ENCODE measurements around the gene MAFG. TPM values are rescaled to one million over a fixed set of nuclear protein-coding genes. Genes with fewer than 3 reads are reported as not detected.

Gene MAFG
- total and polyA plus RNA-seq, 2 of the 13 experiments (the other 11 are each of a cell fraction or from before 2014, with no cell fraction given), result 14.5 to 20.0 TPM

- TF ChIP-seq BRF2 (CRISPR knock-in tag; IDR thresholded peaks at IDR 0.05), result no peak
- TF ChIP-seq RXRB (CRISPR knock-in tag; IDR thresholded peaks at IDR 0.05; ENCODE audit: borderline replicate concordance), result no peak
- TF ChIP-seq, protein P1, sequence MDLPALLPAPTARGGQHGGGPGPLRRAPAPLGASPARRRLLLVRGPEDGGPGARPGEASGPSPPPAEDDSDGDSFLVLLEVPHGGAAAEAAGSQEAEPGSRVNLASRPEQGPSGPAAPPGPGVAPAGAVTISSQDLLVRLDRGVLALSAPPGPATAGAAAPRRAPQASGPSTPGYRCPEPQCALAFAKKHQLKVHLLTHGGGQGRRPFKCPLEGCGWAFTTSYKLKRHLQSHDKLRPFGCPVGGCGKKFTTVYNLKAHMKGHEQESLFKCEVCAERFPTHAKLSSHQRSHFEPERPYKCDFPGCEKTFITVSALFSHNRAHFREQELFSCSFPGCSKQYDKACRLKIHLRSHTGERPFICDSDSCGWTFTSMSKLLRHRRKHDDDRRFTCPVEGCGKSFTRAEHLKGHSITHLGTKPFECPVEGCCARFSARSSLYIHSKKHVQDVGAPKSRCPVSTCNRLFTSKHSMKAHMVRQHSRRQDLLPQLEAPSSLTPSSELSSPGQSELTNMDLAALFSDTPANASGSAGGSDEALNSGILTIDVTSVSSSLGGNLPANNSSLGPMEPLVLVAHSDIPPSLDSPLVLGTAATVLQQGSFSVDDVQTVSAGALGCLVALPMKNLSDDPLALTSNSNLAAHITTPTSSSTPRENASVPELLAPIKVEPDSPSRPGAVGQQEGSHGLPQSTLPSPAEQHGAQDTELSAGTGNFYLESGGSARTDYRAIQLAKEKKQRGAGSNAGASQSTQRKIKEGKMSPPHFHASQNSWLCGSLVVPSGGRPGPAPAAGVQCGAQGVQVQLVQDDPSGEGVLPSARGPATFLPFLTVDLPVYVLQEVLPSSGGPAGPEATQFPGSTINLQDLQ (CRISPR knock-in tag; IDR thresholded peaks at IDR 0.05), result no peak
- TF ChIP-seq RBM39 (IDR thresholded peaks at IDR 0.05; ENCODE audit: low read depth, low read length, poor library complexity, severe bottlenecking), result no peak
- no peak for TF ChIP-seq ZNF12 (CRISPR knock-in tag; IDR thresholded peaks at IDR 0.05)
- TF ChIP-seq KLF13 (CRISPR knock-in tag; IDR thresholded peaks at IDR 0.05), result 0 out of 2 replicates have a peak, but pooled peaks have one; percentile 18
- no peak for TF ChIP-seq MTA1 (CRISPR knock-in tag; IDR thresholded peaks at IDR 0.05; ENCODE audit: borderline replicate concordance)
- TF ChIP-seq SALL1 (CRISPR knock-in tag; IDR thresholded peaks at IDR 0.05), result no peak
- no peak for TF ChIP-seq KLF12 (CRISPR knock-in tag; IDR thresholded peaks at IDR 0.05; ENCODE audit: borderline replicate concordance)
- no peak for TF ChIP-seq RFX5 (IDR thresholded peaks at IDR 0.05; ENCODE audit: low read depth, low read length)
- TF ChIP-seq TCF7 (IDR thresholded peaks at IDR 0.05; ENCODE audit: low read depth), result no peak
- no peak for TF ChIP-seq ZNF598 (CRISPR knock-in tag; IDR thresholded peaks at IDR 0.05; ENCODE audit: borderline replicate concordance)
- no peak for TF ChIP-seq MIER2 (CRISPR knock-in tag; IDR thresholded peaks at IDR 0.05)
- TF ChIP-seq, protein P2, sequence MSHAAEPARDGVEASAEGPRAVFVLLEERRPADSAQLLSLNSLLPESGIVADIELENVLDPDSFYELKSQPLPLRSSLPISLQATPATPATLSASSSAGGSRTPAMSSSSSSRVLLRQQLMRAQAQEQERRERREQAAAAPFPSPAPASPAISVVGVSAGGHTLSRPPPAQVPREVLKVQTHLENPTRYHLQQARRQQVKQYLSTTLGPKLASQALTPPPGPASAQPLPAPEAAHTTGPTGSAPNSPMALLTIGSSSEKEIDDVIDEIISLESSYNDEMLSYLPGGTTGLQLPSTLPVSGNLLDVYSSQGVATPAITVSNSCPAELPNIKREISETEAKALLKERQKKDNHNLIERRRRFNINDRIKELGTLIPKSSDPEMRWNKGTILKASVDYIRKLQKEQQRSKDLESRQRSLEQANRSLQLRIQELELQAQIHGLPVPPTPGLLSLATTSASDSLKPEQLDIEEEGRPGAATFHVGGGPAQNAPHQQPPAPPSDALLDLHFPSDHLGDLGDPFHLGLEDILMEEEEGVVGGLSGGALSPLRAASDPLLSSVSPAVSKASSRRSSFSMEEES (CRISPR knock-in tag; IDR thresholded peaks at IDR 0.05), result peak; percentile 18; the same call in 1 of the 2 replicates
- TF ChIP-seq THAP11 (CRISPR knock-in tag; IDR thresholded peaks at IDR 0.05), result no peak
- TF ChIP-seq, protein P3, sequence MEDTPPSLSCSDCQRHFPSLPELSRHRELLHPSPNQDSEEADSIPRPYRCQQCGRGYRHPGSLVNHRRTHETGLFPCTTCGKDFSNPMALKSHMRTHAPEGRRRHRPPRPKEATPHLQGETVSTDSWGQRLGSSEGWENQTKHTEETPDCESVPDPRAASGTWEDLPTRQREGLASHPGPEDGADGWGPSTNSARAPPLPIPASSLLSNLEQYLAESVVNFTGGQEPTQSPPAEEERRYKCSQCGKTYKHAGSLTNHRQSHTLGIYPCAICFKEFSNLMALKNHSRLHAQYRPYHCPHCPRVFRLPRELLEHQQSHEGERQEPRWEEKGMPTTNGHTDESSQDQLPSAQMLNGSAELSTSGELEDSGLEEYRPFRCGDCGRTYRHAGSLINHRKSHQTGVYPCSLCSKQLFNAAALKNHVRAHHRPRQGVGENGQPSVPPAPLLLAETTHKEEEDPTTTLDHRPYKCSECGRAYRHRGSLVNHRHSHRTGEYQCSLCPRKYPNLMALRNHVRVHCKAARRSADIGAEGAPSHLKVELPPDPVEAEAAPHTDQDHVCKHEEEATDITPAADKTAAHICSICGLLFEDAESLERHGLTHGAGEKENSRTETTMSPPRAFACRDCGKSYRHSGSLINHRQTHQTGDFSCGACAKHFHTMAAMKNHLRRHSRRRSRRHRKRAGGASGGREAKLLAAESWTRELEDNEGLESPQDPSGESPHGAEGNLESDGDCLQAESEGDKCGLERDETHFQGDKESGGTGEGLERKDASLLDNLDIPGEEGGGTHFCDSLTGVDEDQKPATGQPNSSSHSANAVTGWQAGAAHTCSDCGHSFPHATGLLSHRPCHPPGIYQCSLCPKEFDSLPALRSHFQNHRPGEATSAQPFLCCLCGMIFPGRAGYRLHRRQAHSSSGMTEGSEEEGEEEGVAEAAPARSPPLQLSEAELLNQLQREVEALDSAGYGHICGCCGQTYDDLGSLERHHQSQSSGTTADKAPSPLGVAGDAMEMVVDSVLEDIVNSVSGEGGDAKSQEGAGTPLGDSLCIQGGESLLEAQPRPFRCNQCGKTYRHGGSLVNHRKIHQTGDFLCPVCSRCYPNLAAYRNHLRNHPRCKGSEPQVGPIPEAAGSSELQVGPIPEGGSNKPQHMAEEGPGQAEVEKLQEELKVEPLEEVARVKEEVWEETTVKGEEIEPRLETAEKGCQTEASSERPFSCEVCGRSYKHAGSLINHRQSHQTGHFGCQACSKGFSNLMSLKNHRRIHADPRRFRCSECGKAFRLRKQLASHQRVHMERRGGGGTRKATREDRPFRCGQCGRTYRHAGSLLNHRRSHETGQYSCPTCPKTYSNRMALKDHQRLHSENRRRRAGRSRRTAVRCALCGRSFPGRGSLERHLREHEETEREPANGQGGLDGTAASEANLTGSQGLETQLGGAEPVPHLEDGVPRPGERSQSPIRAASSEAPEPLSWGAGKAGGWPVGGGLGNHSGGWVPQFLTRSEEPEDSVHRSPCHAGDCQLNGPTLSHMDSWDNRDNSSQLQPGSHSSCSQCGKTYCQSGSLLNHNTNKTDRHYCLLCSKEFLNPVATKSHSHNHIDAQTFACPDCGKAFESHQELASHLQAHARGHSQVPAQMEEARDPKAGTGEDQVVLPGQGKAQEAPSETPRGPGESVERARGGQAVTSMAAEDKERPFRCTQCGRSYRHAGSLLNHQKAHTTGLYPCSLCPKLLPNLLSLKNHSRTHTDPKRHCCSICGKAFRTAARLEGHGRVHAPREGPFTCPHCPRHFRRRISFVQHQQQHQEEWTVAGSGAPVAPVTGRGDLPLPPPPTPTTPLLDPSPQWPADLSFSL (CRISPR knock-in tag; IDR thresholded peaks at IDR 0.05), result no peak
Measured at GRCh38 chr17:81901167-81902022, 26.1 kb downstream of the MAFG start (continued).

Measured in HepG2 (cell line).